ENCODE measurements around the gene PITPNC1.

DNA sequence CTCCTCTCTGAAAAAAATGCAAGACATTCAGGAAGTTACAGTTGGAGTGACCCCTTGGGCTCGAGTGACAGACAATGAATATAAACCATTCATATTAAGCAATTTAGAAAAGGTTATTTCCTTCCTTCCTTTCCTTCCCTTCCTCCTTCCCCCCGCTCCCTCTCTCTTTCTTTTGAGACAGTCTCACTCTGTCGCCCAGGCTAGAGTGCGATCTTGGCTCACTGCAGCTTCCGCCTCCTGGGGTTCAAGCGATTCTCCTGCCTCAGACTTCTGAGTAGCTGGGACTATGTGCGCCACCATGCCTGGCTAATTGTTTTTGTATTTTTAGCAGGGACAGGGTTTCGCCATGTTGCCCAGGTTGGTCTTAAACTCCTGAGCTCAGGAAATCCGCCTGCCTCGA is 23.9 kb upstream of the PITPNC1 start:
- TF ChIP-seq, protein P1, sequence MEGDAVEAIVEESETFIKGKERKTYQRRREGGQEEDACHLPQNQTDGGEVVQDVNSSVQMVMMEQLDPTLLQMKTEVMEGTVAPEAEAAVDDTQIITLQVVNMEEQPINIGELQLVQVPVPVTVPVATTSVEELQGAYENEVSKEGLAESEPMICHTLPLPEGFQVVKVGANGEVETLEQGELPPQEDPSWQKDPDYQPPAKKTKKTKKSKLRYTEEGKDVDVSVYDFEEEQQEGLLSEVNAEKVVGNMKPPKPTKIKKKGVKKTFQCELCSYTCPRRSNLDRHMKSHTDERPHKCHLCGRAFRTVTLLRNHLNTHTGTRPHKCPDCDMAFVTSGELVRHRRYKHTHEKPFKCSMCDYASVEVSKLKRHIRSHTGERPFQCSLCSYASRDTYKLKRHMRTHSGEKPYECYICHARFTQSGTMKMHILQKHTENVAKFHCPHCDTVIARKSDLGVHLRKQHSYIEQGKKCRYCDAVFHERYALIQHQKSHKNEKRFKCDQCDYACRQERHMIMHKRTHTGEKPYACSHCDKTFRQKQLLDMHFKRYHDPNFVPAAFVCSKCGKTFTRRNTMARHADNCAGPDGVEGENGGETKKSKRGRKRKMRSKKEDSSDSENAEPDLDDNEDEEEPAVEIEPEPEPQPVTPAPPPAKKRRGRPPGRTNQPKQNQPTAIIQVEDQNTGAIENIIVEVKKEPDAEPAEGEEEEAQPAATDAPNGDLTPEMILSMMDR (IDR thresholded peaks at IDR 0.05; ENCODE audit: insufficient read depth, low read depth, low read length) = no peak
- TF ChIP-seq EZH2 (IDR thresholded peaks at IDR 0.05; ENCODE audit: insufficient read depth, low read length) = no peak
